ENCODE data around the gene SCYL1. TPM values are rescaled to one million over a fixed set of nuclear protein-coding genes. Genes with fewer than 3 reads are reported as not detected.

The SCYL1 gene
- total RNA-seq, 1 donor, result 109 TPM

GRCh38 chr11:65585396-65586246, 60.7 kb downstream of the SCYL1 start:
- no peaks in the 10 kb centered on the region for H3K9me3 ChIP-seq (ENCODE audit: low read depth, low read length)
- peaks cover 6% of the 10 kb centered on the region for H4K20me1 ChIP-seq (ENCODE audit: insufficient read depth, low read length)
- no peaks in the 10 kb centered on the region for H3K27me3 ChIP-seq (ENCODE audit: insufficient read depth, low read length)
- H3K79me2 ChIP-seq (ENCODE audit: insufficient read depth, low read length), result peaks cover 9% of the 10 kb centered on the region
- no peak for TF ChIP-seq CTCF (IDR thresholded peaks at IDR 0.05; ENCODE audit: extremely low read depth, low read depth, low read length)
- no peak overlapping the region for H3K4me3 ChIP-seq (ENCODE audit: insufficient read depth, low read length)
- no peak overlapping the region for H3K27ac ChIP-seq (ENCODE audit: low read depth, low read length)
- no peak overlapping the region for H3K4me2 ChIP-seq (ENCODE audit: insufficient read depth, low read length)
- H2AFZ ChIP-seq (ENCODE audit: low read length), result no peak overlapping the region
- H3K4me1 ChIP-seq (ENCODE audit: insufficient read depth, low read length), result peaks cover 17% of the 10 kb centered on the region
- H3K36me3 ChIP-seq (ENCODE audit: insufficient read depth, low read length), result peaks cover 45% of the 10 kb centered on the region
- peak; percentile 88 for DNase-seq (ENCODE audit: insufficient read length, low spot score, missing footprints)

GRCh38 chr11:65586247-65586630, 61.4 kb downstream of the SCYL1 start:
- Histone ChIP-seq H3K4me1 (ENCODE audit: insufficient read depth, low read length) (peaks cover 17% of the 10 kb centered on the region), H3K4me2 (ENCODE audit: insufficient read depth, low read length) (no peak overlapping the region), H3K36me3 (ENCODE audit: insufficient read depth, low read length) (peaks cover 43% of the 10 kb centered on the region), H3K9me3 (ENCODE audit: low read depth, low read length) (no peaks in the 10 kb centered on the region), H4K20me1 (ENCODE audit: insufficient read depth, low read length) (peaks cover 6% of the 10 kb centered on the region), H3K27me3 (ENCODE audit: insufficient read depth, low read length) (no peaks in the 10 kb centered on the region), H3K27ac (ENCODE audit: low read depth, low read length) (no peak overlapping the region), H2AFZ (ENCODE audit: low read length) (no peak overlapping the region), H3K79me2 (ENCODE audit: insufficient read depth, low read length) (peaks cover 9% of the 10 kb centered on the region), H3K4me3 (ENCODE audit: insufficient read depth, low read length) (no peak overlapping the region)
- DNase-seq (ENCODE audit: insufficient read length, low spot score, missing footprints), result peak; percentile 93
- no peak for TF ChIP-seq CTCF (IDR thresholded peaks at IDR 0.05; ENCODE audit: extremely low read depth, low read depth, low read length)

GRCh38 chr11:65586676-65587075, 61.8 kb downstream of the SCYL1 start:
- H3K4me3 ChIP-seq (ENCODE audit: insufficient read depth, low read length), result no peak overlapping the region
- H4K20me1 ChIP-seq (ENCODE audit: insufficient read depth, low read length), result peaks cover 6% of the 10 kb centered on the region
- peak; percentile 98 for DNase-seq (ENCODE audit: insufficient read length, low spot score, missing footprints)
- H3K27ac ChIP-seq (ENCODE audit: low read depth, low read length), result no peak overlapping the region
- H3K36me3 ChIP-seq (ENCODE audit: insufficient read depth, low read length), result peaks cover 43% of the 10 kb centered on the region
- H3K27me3 ChIP-seq (ENCODE audit: insufficient read depth, low read length), result no peaks in the 10 kb centered on the region
- peaks cover 17% of the 10 kb centered on the region for H3K4me1 ChIP-seq (ENCODE audit: insufficient read depth, low read length)
- no peaks in the 10 kb centered on the region for H3K9me3 ChIP-seq (ENCODE audit: low read depth, low read length)
- H3K79me2 ChIP-seq (ENCODE audit: insufficient read depth, low read length), result peaks cover 9% of the 10 kb centered on the region
- no peak overlapping the region for H2AFZ ChIP-seq (ENCODE audit: low read length)
- no peak for TF ChIP-seq CTCF (IDR thresholded peaks at IDR 0.05; ENCODE audit: extremely low read depth, low read depth, low read length)
- no peak overlapping the region for H3K4me2 ChIP-seq (ENCODE audit: insufficient read depth, low read length)

Small RNAs within 50 kb of the gene (small RNA-seq; reads per million reads assigned to genes)
- not detected for gene AP001362.1
- not detected for gene RF01684

Other genes starting within 250 kb of the SCYL1 start
- 15.0 and 15.6 TPM in 2 replicates for gene CDC42EP2, start 210.2 kb upstream of the SCYL1 start, total RNA-seq
- gene DPF2, start 191.2 kb upstream of the SCYL1 start, total RNA-seq, result 44.2 and 48.1 TPM in 2 replicates
- not detected in 2 replicates for gene TIGD3, start 170.3 kb upstream of the SCYL1 start, total RNA-seq
- gene SLC25A45, start 142.4 kb upstream of the SCYL1 start, total RNA-seq, result 4.1 and 4.3 TPM in 2 replicates
- gene FRMD8, start 138.4 kb upstream of the SCYL1 start, total RNA-seq, result 62.2 and 78.2 TPM in 2 replicates
- 818 and 1,122 TPM in 2 replicates for gene NEAT1, start 102.3 kb upstream of the SCYL1 start, total RNA-seq
- 19,002 and 21,612 TPM in 2 replicates for gene MALAT1, start 26.0 kb upstream of the SCYL1 start, total RNA-seq
- gene LTBP3, start 33.3 kb downstream of the SCYL1 start, total RNA-seq, result 40.7 and 41.6 TPM in 2 replicates
- 37.1 and 42.3 TPM in 2 replicates for gene ZNRD2, start 45.4 kb downstream of the SCYL1 start, total RNA-seq
- gene FAM89B, start 47.5 kb downstream of the SCYL1 start, total RNA-seq, result 31.5 and 36.2 TPM in 2 replicates
- 43.9 and 58.6 TPM in 2 replicates for gene EHBP1L1, start 51.0 kb downstream of the SCYL1 start, total RNA-seq
- 0.29 TPM in 1 of 2 replicates, not detected in the other for gene KCNK7, start 70.7 kb downstream of the SCYL1 start, total RNA-seq
- gene MAP3K11, start 89.1 kb downstream of the SCYL1 start, total RNA-seq, result 19.4 and 21.4 TPM in 2 replicates
- gene PCNX3, start 90.7 kb downstream of the SCYL1 start, total RNA-seq, result 26.5 and 27.9 TPM in 2 replicates
- 12.7 and 15.2 TPM in 2 replicates for gene SIPA1, start 113.0 kb downstream of the SCYL1 start, total RNA-seq
- gene RELA, start 137.8 kb downstream of the SCYL1 start, total RNA-seq, result 29.2 and 31.8 TPM in 2 replicates
- gene KAT5, start 187.2 kb downstream of the SCYL1 start, total RNA-seq, result 37.4 and 44.2 TPM in 2 replicates
- gene RNASEH2C, start 195.7 kb downstream of the SCYL1 start, total RNA-seq, result 27.4 and 27.9 TPM in 2 replicates

Measured in osteoblast (primary cell).